HG02623 (cell line): Measurements from ENCODE around the gene PTCH1.

Experiments
- ATAC-seq: cut with Tn5 transposase; IDR thresholded peaks from one replicate; pipeline ENCODE4 v1.9.1; 2021; ENCODE audit warnings: moderate library complexity; ENCODE audit not compliant: unreplicated experiment

PTCH1 gene

GRCh38 chr9:95411054-95411892, 105.5 kb downstream of the PTCH1 start:
- ATAC-seq = no peak

GRCh38 chr9:95409650-95410426, 106.9 kb downstream of the PTCH1 start:
- no peak for ATAC-seq

- ATAC-seq = no peak
These were observed 109.2 kb downstream of the PTCH1 start for GRCh38 chr9:95407524-95407923.

GRCh38 chr9:95406121-95406520, 110.7 kb downstream of the PTCH1 start:
- no peak for ATAC-seq

GRCh38 chr9:95399261-95399660, 117.5 kb downstream of the PTCH1 start:
- ATAC-seq = no peak
